ENCODE results near the gene NDST4.
A peak's percentile ranks its signal among the peaks of the same experiment; 100 is the strongest.

The NDST4 gene

DNA sequence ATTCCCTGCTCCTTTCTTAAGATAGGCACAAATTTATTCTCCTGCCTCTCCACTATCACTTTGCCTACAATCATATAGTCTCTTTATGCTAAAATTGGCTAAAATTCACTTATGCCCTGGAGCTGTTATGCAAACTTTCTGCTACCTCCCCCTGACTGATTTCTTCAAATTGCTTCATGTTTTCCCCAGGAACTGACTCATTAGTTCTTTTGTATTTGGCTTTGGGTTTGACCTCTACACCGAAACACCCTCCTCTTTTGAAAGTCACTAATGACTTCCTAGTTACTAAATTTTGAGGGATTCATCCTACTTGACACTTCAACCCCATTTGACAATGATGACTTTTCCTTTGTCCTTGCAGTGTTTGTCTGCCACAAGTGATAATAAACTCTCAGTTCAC lies 222.6 kb downstream of the NDST4 start:
- no peak for DNase-seq

DNA sequence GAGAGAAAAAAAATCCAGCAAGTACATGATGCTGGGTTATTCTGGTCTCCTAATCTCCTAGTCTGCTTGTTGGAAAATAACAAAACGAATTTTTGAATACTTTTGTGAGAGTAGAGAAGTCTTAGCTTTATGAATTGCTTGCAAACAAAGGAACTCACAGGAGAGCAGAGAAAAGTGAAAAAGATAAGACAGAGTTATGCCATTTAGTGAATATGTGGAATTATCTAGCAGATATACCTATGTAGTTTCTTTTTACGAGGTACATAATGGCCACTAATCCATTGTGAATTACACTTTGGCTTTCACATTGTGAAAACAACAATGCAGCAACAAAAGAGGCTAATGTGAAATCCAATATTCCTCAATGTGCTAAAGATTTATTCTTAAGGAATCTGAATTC lies 226.7 kb downstream of the NDST4 start:
- DNase-seq, result no peak

GRCh38 chr4:114883641-114884040 lies 229.8 kb downstream of the NDST4 start:
- no peak for DNase-seq

- DNase-seq, result peak; percentile 99
Observed at GRCh38 chr4:114879916-114880669, 233.3 kb downstream of the NDST4 start.

- DNase-seq, result no peak
Observed at GRCh38 chr4:114875630-114876029, 237.8 kb downstream of the NDST4 start.

- DNase-seq, result no peak
Observed at GRCh38 chr4:114874321-114874720, 239.1 kb downstream of the NDST4 start.

- DNase-seq, result no peak
Observed at GRCh38 chr4:114870987-114871386, 242.4 kb downstream of the NDST4 start.

GRCh38 chr4:114866901-114867670 lies 246.3 kb downstream of the NDST4 start:
- DNase-seq, result no peak

- no peak for DNase-seq
Observed at GRCh38 chr4:114864060-114864459, 249.4 kb downstream of the NDST4 start.

- no peak for DNase-seq
Observed at GRCh38 chr4:114860786-114861185, 252.6 kb downstream of the NDST4 start.

DNA sequence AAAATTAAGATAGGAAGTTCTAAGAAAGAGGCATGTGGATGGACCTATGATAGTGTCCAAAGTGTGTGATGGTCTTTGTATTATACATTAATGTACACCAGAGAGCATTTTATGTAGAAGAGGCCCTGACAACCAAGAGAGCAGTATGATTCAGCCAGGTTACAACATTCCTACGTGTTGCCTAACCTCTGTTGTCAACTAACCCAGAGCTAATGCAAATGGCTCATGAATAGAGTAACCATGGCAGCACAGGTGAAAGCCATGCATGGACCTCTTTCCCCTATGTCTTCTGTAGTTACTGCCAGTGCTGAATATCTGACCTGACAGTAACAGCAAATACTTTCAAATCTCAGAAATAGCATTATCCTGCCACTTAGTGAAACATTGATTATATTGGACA lies 255.6 kb downstream of the NDST4 start:
- no peak for DNase-seq

DNA sequence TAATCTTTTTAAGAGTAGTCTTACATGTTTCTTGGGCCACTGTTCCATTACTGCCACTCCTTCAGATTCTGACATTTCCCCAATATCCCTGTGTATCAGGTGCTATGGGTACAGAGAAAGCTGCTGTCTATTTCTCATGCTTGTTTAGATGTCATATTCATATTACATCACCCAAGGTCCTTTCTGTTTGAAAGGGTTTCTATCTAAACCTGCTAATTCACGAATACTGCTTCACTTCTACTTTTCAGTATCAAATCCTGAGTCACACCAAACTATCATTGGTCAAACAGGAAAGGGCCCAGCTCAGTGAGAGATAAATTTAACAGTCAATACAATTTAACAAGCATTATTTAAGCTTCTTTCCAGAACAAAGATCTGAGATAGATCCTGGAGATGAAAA lies 273.4 kb downstream of the NDST4 start:
- no peak for DNase-seq

GRCh38 chr4:114830628-114831027 lies 282.8 kb downstream of the NDST4 start:
- no peak for DNase-seq

GRCh38 chr4:114827651-114828050 lies 285.8 kb downstream of the NDST4 start:
- DNase-seq, result no peak

- DNase-seq, result no peak
Observed at GRCh38 chr4:114815760-114816159, 297.7 kb downstream of the NDST4 start.

DNA sequence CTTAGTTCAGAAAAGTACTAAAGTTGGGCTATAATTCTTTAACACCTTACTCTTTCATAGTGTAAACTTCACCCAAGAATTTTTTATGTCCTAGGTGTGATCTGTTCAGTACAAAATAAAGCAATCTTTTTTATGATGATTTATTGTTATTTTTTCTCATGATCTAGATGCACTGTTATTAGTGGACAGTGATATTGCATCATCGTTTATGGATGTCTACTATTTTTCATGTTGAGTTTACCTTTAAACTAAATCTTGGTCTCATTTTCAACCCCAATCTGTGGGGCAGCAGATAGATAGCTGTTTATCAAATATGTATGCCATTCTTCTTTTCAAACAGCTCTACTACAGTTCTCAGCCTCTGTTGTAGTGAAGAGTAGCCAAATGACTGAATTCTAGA lies 299.5 kb downstream of the NDST4 start:
- DNase-seq, result no peak

DNA sequence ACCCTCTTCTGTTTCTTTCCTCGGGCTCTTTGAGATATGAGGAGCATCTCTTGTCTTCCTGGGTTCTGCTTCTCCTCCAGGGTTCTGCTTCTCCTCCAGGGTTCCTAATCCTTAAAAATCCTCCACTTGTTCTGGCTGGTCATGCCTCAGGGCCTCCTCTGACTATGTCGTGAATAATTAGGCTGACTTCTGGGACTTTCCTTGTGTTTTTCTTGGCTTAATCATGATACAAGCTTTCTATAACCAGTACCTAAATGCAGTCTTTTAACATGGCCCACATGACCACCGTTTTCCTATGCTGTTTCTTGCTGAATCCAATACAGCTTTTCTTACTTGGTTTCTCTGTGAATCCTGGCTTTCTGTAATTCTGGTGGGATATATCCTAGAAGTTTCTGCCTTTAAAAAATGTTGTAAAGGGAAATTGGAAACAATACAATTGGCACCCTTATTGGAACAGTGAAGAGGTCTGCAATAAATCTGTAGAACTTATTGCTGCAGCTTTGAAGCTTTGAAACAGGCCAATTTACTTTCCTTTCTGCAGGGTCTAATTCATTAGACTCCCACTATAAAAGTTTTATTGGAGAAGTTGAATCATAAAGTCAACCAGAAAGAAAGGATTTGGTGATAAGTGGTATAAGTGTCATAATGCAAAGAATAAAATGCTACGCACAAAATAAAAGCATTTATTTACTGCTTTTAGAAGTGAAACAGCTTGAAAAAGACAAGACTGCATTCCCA lies 301.7 kb downstream of the NDST4 start:
- DNase-seq, result no peak

DNA sequence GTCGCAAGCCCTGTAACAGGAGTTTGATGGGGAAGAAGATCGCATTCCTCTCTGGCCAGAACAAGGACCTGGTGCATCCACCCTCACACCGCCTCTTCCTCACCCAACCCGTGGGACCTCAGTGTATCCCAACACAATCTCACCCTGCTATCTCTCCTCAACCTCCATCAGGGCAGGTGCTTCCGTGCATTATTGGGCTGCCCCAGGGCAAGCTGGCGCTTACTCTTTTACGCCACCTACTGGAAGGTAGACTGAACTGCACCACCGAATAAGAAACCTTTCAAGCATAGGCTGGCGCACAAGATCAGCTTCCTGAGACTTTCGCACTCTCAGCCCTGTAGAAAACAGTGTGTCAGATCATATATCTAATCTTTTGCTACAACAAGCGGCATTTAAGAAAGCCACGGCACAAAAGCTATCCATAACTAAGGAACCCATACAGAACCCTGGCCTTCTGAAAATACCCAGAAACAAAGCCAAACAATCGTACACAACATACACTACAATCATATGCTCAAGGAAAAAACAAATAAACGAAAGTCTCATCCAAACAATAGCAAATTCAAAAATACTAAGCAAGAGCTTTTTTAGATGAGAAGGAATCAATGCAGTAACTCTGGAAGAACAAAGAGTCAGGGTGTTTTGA lies 305.5 kb downstream of the NDST4 start:
- no peak for DNase-seq

- no peak for DNase-seq
Observed at GRCh38 chr4:114807357-114807756, 306.1 kb downstream of the NDST4 start.

DNA sequence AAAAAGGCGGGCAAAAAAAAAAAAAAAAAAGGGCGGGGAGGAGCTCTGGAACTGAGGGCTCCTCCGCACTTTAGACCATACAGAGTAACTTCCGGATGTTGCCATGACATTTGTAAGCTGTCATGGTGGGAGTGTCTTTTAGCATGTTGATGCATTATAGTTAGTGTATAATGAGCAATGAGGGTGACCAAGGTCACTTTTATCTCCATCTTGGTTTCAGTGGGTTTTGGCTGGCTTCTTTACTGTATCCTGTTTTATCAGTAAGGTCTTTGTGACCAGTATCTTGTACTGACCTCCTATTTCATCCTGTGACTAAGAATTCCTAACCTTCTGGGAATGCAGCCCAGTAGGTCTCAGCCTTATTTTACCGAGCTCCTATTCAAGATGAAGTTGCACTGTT lies 321.4 kb downstream of the NDST4 start:
- no peak for DNase-seq

- DNase-seq, result no peak
Observed at GRCh38 chr4:114785570-114785969, 327.9 kb downstream of the NDST4 start.

GRCh38 chr4:114783215-114783595 lies 330.2 kb downstream of the NDST4 start:
- no peak for DNase-seq
